WTC11 (cell line): ENCODE results near the gene ZNF311. TPM values are rescaled to one million over a fixed set of nuclear protein-coding genes. Genes with fewer than 3 reads are reported as not detected.
"Not testable (repeated sequence)": the region's sequence is repeated elsewhere in the genome, so short reads cannot be mapped to it uniquely, and the experiment has no call there.

Source experiments
- ATAC-seq: fragments of 200-7000 bp; cut with Tn5 transposase; 2 replicates; pipeline ENCODE4 v1.10.0; 2021; ENCODE audit warnings: mild to moderate bottlenecking, moderate library complexity
- CTCF ChIA-PET: fragments of 300-600 bp; sonication (Branson Sonifier 250); formaldehyde crosslinking; loops from one replicate; lab custom pipeline; 2021; ENCODE audit warnings: antibody characterized with exemption; lab: Charles Lee
- POLR2A ChIA-PET: fragments of 350-600 bp; sonication (Branson Sonifier 250); formaldehyde crosslinking; loops from one replicate; lab custom pipeline; 2021; ENCODE audit warnings: antibody characterized with exemption; lab: Charles Lee
- DNase-seq: peaks from one replicate; pipeline ENCODE4 v3.0.0; 2021; ENCODE audit warnings: low spot score
- H3K27ac Mint-ChIP-seq: 2 replicates; pipeline ENCODE4 v1.8.0; 2021; ENCODE audit warnings: mixed read lengths
- H3K27me3 Mint-ChIP-seq: 2 replicates; pipeline ENCODE4 v1.8.0; 2021; ENCODE audit warnings: low read depth, mild to moderate bottlenecking, moderate library complexity, mixed read lengths
- H3K36me3 Mint-ChIP-seq: 2 replicates; pipeline ENCODE4 v1.8.0; 2021; ENCODE audit warnings: mixed read lengths
- H3K4me1 Mint-ChIP-seq: 2 replicates; pipeline ENCODE4 v1.8.0; 2022; ENCODE audit warnings: mixed read lengths
- H3K4me3 Mint-ChIP-seq: 2 replicates; pipeline ENCODE4 v1.8.0; 2021; ENCODE audit warnings: mild to moderate bottlenecking, moderate library complexity, mixed read lengths
- H3K9me3 Mint-ChIP-seq: 2 replicates; pipeline ENCODE4 v1.8.0; 2021; ENCODE audit warnings: mixed read lengths
- CREM ChIP-seq: sonication (generic); formaldehyde crosslinking; IDR thresholded peaks from 2 replicates; pipeline ENCODE4 v1.8.1; 2022; ENCODE audit warnings: mild to moderate bottlenecking, missing genetic modification reagents, moderate library complexity
- FOXJ3 ChIP-seq: sonication (generic); formaldehyde crosslinking; IDR thresholded peaks from 2 replicates; pipeline ENCODE4 v1.9.0; 2021; ENCODE audit warnings: missing genetic modification reagents, mild to moderate bottlenecking, borderline replicate concordance
- GABPB1 ChIP-seq: sonication (generic); formaldehyde crosslinking; IDR thresholded peaks from 2 replicates; pipeline ENCODE4 v1.8.1; 2023; ENCODE audit warnings: mild to moderate bottlenecking, missing genetic modification reagents
- IRF1 ChIP-seq: sonication (generic); formaldehyde crosslinking; IDR thresholded peaks from 2 replicates; pipeline ENCODE4 v1.8.0; 2023; ENCODE audit warnings: missing genetic modification reagents
- NFYB ChIP-seq: sonication (generic); formaldehyde crosslinking; conservative IDR thresholded peaks from 2 replicates; pipeline ENCODE4 v1.8.0; 2022; ENCODE audit warnings: low read depth, missing genetic modification reagents
- RELA ChIP-seq: sonication (generic); formaldehyde crosslinking; IDR thresholded peaks from 2 replicates; pipeline ENCODE4 v1.8.1; 2022; ENCODE audit warnings: missing genetic modification reagents, mild to moderate bottlenecking, borderline replicate concordance
- RORB ChIP-seq: fragments of 250-450 bp; sonication (Bioruptor Pico); IDR thresholded peaks from 2 replicates; pipeline ENCODE4 v1.9.0; 2021; ENCODE audit warnings: mild to moderate bottlenecking
- SMAD3 ChIP-seq: sonication (generic); formaldehyde crosslinking; IDR thresholded peaks from 2 replicates; pipeline ENCODE4 v1.8.0; 2022; ENCODE audit warnings: missing genetic modification reagents, mild to moderate bottlenecking, borderline replicate concordance
- SP1 ChIP-seq: sonication (generic); formaldehyde crosslinking; conservative IDR thresholded peaks from 2 replicates; pipeline ENCODE4 v1.8.1; 2022; ENCODE audit warnings: missing genetic modification reagents
- TCF7 ChIP-seq: sonication (generic); formaldehyde crosslinking; IDR thresholded peaks from 2 replicates; pipeline ENCODE4 v1.8.0; 2022; ENCODE audit warnings: mild to moderate bottlenecking, low read depth, missing genetic modification reagents, moderate library complexity
- TEAD1 ChIP-seq: sonication (generic); formaldehyde crosslinking; IDR thresholded peaks from 2 replicates; pipeline ENCODE4 v1.8.0; 2022; ENCODE audit warnings: mild to moderate bottlenecking, missing genetic modification reagents
- ZBTB43 ChIP-seq: sonication (generic); formaldehyde crosslinking; IDR thresholded peaks from 2 replicates; pipeline ENCODE4 v1.8.1; 2023; ENCODE audit warnings: mild to moderate bottlenecking, missing genetic modification reagents
- ZMAT4 ChIP-seq: fragments of 250-450 bp; sonication (Bioruptor Pico); IDR thresholded peaks from 2 replicates; pipeline ENCODE4 v1.9.0; 2021; ENCODE audit warnings: mild to moderate bottlenecking
- ZNF121 ChIP-seq: sonication (generic); formaldehyde crosslinking; IDR thresholded peaks from 2 replicates; pipeline ENCODE4 v1.8.0; 2023; ENCODE audit warnings: missing genetic modification reagents
- ZNF219 ChIP-seq: sonication (generic); formaldehyde crosslinking; IDR thresholded peaks from 2 replicates; pipeline ENCODE4 v1.8.0; 2023; ENCODE audit warnings: missing genetic modification reagents, mild to moderate bottlenecking, borderline replicate concordance
- ZNF396 ChIP-seq: fragments of 250-450 bp; sonication (Bioruptor Pico); IDR thresholded peaks from 2 replicates; pipeline ENCODE4 v1.8.0; 2021; ENCODE audit warnings: mild to moderate bottlenecking, moderate library complexity, borderline replicate concordance
- ZNF416 ChIP-seq: fragments of 250-450 bp; sonication (Bioruptor Pico); IDR thresholded peaks from 2 replicates; pipeline ENCODE4 v1.9.0; 2021; ENCODE audit warnings: mild to moderate bottlenecking, inconsistent platforms
- ZNF423 ChIP-seq: fragments of 250-450 bp; sonication (Bioruptor Pico); IDR thresholded peaks from 2 replicates; pipeline ENCODE4 v2.1.2; 2022; ENCODE audit warnings: mild to moderate bottlenecking, moderate library complexity
- total RNA-seq: library from RNA; stranded (reverse); gene quantifications from 3 replicates; pipeline ENCODE4 v1.2.3, GENCODE V29; 2021
- TF ChIP-seq, protein P1 (sequence below): fragments of 250-450 bp; sonication (Bioruptor Pico); IDR thresholded peaks from 2 replicates; pipeline ENCODE4 v1.8.0; 2021; ENCODE audit warnings: mild to moderate bottlenecking
- TF ChIP-seq, protein P2 (sequence below): sonication (generic); formaldehyde crosslinking; IDR thresholded peaks from 2 replicates; pipeline ENCODE4 v1.8.1; 2022; ENCODE audit warnings: low read depth, mild to moderate bottlenecking, moderate library complexity, missing genetic modification reagents, borderline replicate concordance
- TF ChIP-seq, protein P3 (sequence below): sonication (generic); formaldehyde crosslinking; conservative IDR thresholded peaks from 2 replicates; pipeline ENCODE4 v1.8.1; 2022; ENCODE audit warnings: mild to moderate bottlenecking, missing genetic modification reagents
- TF ChIP-seq, protein P4 (sequence below): sonication (generic); formaldehyde crosslinking; IDR thresholded peaks from 2 replicates; pipeline ENCODE4 v1.8.1; 2023; ENCODE audit warnings: mild to moderate bottlenecking, moderate library complexity, missing genetic modification reagents
- TF ChIP-seq, protein P5 (sequence below): sonication (generic); formaldehyde crosslinking; IDR thresholded peaks from 2 replicates; pipeline ENCODE4 v1.8.1; 2023; ENCODE audit warnings: mild to moderate bottlenecking, missing genetic modification reagents, moderate library complexity
- TF ChIP-seq, protein P6 (sequence below): sonication (generic); formaldehyde crosslinking; IDR thresholded peaks from 2 replicates; pipeline ENCODE4 v1.8.0; 2022; ENCODE audit warnings: mild to moderate bottlenecking, missing genetic modification reagents

The ZNF311 gene
- total RNA-seq, 1 experiment from 2014 or later: 2.0 TPM

DNA sequence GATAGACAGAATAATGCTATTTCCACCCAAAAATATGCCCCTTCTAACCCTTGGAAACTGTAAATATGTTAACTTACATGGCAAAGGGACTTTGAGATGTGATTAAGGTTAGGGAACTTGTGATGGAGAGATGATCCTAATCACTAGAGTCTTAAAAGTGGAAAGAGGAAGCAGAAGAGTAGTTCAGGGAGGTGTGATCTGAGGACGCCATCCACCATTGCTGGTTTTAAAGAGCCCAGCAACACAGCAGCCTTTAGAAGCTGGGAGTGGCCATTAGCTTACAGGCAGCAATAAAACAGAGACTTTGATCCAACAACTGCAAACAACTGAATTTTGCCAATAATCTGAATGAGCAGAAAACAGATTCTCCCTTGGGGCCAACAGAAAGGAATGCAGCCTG lies 30.6 kb downstream of the ZNF311 start:
- H3K4me3 Mint-ChIP-seq: no peak overlapping the region
- H3K9me3 Mint-ChIP-seq: peaks cover 4% of the 10 kb centered on the region
- ATAC-seq (no peak), DNase-seq (no peak)
- CTCF ChIA-PET: no interaction called here
- H3K4me1 Mint-ChIP-seq: peaks cover 25% of the 10 kb centered on the region
- TF ChIP-seq SMAD3 (CRISPR knock-in tag) (no peak), IRF1 (CRISPR knock-in tag) (no peak), RELA (CRISPR knock-in tag) (no peak), ZMAT4 (CRISPR knock-in tag) (no peak), GABPB1 (CRISPR knock-in tag) (no peak), ZNF423 (CRISPR knock-in tag) (no peak), CREM (CRISPR knock-in tag) (no peak), RORB (CRISPR knock-in tag) (no peak), NFYB (CRISPR knock-in tag) (no peak), ZNF416 (CRISPR knock-in tag) (no peak), SP1 (CRISPR knock-in tag) (no peak)
- TF ChIP-seq, protein P1, sequence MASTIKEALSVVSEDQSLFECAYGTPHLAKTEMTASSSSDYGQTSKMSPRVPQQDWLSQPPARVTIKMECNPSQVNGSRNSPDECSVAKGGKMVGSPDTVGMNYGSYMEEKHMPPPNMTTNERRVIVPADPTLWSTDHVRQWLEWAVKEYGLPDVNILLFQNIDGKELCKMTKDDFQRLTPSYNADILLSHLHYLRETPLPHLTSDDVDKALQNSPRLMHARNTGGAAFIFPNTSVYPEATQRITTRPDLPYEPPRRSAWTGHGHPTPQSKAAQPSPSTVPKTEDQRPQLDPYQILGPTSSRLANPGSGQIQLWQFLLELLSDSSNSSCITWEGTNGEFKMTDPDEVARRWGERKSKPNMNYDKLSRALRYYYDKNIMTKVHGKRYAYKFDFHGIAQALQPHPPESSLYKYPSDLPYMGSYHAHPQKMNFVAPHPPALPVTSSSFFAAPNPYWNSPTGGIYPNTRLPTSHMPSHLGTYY: no peak
- TF ChIP-seq, protein P2, sequence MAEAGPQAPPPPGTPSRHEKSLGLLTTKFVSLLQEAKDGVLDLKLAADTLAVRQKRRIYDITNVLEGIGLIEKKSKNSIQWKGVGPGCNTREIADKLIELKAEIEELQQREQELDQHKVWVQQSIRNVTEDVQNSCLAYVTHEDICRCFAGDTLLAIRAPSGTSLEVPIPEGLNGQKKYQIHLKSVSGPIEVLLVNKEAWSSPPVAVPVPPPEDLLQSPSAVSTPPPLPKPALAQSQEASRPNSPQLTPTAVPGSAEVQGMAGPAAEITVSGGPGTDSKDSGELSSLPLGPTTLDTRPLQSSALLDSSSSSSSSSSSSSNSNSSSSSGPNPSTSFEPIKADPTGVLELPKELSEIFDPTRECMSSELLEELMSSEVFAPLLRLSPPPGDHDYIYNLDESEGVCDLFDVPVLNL: no peak
- TF ChIP-seq, protein P3, sequence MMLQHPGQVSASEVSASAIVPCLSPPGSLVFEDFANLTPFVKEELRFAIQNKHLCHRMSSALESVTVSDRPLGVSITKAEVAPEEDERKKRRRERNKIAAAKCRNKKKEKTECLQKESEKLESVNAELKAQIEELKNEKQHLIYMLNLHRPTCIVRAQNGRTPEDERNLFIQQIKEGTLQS: no peak
- no peaks in the 10 kb centered on the region for H3K36me3 Mint-ChIP-seq
- H3K27ac Mint-ChIP-seq: no peak overlapping the region
- H3K27me3 Mint-ChIP-seq: peaks cover 21% of the 10 kb centered on the region
- POLR2A ChIA-PET: no interaction called here

- Mint-ChIP-seq H3K36me3 (peaks cover 15% of the 10 kb centered on the region), H3K27me3 (peaks cover 12% of the 10 kb centered on the region), H3K9me3 (peaks cover 32% of the 10 kb centered on the region)
- POLR2A ChIA-PET, H3K4me3 Mint-ChIP-seq, H3K4me1 Mint-ChIP-seq, DNase-seq, H3K27ac Mint-ChIP-seq, ATAC-seq: not testable (repeated sequence)
- CTCF ChIA-PET: interaction anchor here (0.6 to 2.6 kb wide), 6 partner anchors 10 to 46 kb away, joined by 3 to 12 read pairs (median 6); partner anchors contain the start of gene TRIM27
Measured at GRCh38 chr6:28970056-28970455, 35.1 kb downstream of the ZNF311 start.

GRCh38 chr6:28969129-28969528 lies 36.0 kb downstream of the ZNF311 start:
- ChIA-PET CTCF (interaction anchor here (0.8 to 2.6 kb wide), 13 partner anchors 8 to 132 kb away, joined by 3 to 12 read pairs (median 4); partner anchors contain the start of gene TRIM27), POLR2A (no interaction called here)
- ATAC-seq (peak; percentile 61), DNase-seq (peak; percentile 78)
- Mint-ChIP-seq H3K4me1 (no peaks in the 10 kb centered on the region), H3K36me3 (peaks cover 15% of the 10 kb centered on the region), H3K9me3 (peaks cover 32% of the 10 kb centered on the region), H3K27ac (no peak overlapping the region), H3K4me3 (no peak overlapping the region), H3K27me3 (peaks cover 12% of the 10 kb centered on the region)
- TF ChIP-seq TCF7 (CRISPR knock-in tag) (no peak), ZBTB43 (CRISPR knock-in tag) (no peak), ZNF219 (no peak), ZMAT4 (CRISPR knock-in tag) (no peak), ZNF396 (CRISPR knock-in tag) (no peak), NFYB (CRISPR knock-in tag) (no peak), TEAD1 (CRISPR knock-in tag) (peak; percentile 26; the same call in 1 of the 2 replicates), ZNF121 (CRISPR knock-in tag) (peak; percentile 60; the same call in 1 of the 2 replicates), FOXJ3 (no peak)
- TF ChIP-seq, protein P4, sequence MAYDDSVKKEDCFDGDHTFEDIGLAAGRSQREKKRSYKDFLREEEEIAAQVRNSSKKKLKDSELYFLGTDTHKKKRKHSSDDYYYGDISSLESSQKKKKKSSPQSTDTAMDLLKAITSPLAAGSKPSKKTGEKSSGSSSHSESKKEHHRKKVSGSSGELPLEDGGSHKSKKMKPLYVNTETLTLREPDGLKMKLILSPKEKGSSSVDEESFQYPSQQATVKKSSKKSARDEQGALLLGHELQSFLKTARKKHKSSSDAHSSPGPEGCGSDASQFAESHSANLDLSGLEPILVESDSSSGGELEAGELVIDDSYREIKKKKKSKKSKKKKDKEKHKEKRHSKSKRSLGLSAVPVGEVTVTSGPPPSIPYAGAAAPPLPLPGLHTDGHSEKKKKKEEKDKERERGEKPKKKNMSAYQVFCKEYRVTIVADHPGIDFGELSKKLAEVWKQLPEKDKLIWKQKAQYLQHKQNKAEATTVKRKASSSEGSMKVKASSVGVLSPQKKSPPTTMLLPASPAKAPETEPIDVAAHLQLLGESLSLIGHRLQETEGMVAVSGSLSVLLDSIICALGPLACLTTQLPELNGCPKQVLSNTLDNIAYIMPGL (CRISPR knock-in tag): no peak
- TF ChIP-seq, protein P5, sequence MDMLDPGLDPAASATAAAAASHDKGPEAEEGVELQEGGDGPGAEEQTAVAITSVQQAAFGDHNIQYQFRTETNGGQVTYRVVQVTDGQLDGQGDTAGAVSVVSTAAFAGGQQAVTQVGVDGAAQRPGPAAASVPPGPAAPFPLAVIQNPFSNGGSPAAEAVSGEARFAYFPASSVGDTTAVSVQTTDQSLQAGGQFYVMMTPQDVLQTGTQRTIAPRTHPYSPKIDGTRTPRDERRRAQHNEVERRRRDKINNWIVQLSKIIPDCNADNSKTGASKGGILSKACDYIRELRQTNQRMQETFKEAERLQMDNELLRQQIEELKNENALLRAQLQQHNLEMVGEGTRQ (CRISPR knock-in tag): no peak
- TF ChIP-seq, protein P6, sequence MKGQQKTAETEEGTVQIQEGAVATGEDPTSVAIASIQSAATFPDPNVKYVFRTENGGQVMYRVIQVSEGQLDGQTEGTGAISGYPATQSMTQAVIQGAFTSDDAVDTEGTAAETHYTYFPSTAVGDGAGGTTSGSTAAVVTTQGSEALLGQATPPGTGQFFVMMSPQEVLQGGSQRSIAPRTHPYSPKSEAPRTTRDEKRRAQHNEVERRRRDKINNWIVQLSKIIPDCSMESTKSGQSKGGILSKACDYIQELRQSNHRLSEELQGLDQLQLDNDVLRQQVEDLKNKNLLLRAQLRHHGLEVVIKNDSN (CRISPR knock-in tag): no peak
